Smooth muscle cell (in vitro differentiated cells): ENCODE measurements around the gene COPZ2. TPM values are rescaled to one million over a fixed set of nuclear protein-coding genes. Genes with fewer than 3 reads are reported as not detected.

ENCODE experiments used
- DNase-seq: peaks from one replicate; lab custom pipeline; 2025; ENCODE audit not compliant: unreplicated experiment; lab: John Stamatoyannopoulos, UW
- H2AFZ ChIP-seq: fragments of 200-600 bp; sonication (generic); 2 replicates; pipeline ENCODE4 v1.6.0; 2016; ENCODE audit warnings: antibody characterized with exemption, low read depth, mild to moderate bottlenecking
- H3F3A ChIP-seq: fragments of 200-600 bp; sonication (generic); 2 replicates; pipeline ENCODE4 v1.6.0; 2017; ENCODE audit warnings: antibody characterized with exemption, low read depth
- H3K27ac ChIP-seq: fragments of 200-600 bp; sonication (generic); 2 replicates; pipeline ENCODE4 v1.5.1; 2016; ENCODE audit warnings: low read depth, mild to moderate bottlenecking
- H3K27me3 ChIP-seq: fragments of 200-600 bp; sonication (generic); 2 replicates; pipeline ENCODE4 v1.6.1; 2016; ENCODE audit warnings: low read depth, mild to moderate bottlenecking
- H3K36me3 ChIP-seq: fragments of 200-600 bp; sonication (generic); 2 replicates; pipeline ENCODE4 v1.5.1; 2016; ENCODE audit warnings: low read depth
- H3K4me1 ChIP-seq: fragments of 200-600 bp; sonication (generic); 2 replicates; pipeline ENCODE4 v1.5.1; 2016; ENCODE audit warnings: low read depth
- H3K4me2 ChIP-seq: fragments of 200-600 bp; sonication (generic); 2 replicates; pipeline ENCODE4 v1.6.0; 2016; ENCODE audit warnings: mild to moderate bottlenecking
- H3K4me3 ChIP-seq: fragments of 200-600 bp; sonication (generic); 2 replicates; pipeline ENCODE4 v1.5.1; 2016; ENCODE audit warnings: mild to moderate bottlenecking
- H3K79me2 ChIP-seq: fragments of 200-600 bp; sonication (generic); 2 replicates; pipeline ENCODE4 v1.6.0; 2016; ENCODE audit warnings: low read depth, mild to moderate bottlenecking
- H3K9ac ChIP-seq: fragments of 200-600 bp; sonication (generic); 2 replicates; pipeline ENCODE4 v1.6.0; 2016; ENCODE audit warnings: low read depth
- H3K9me3 ChIP-seq: fragments of 200-600 bp; sonication (generic); replicated peaks from 2 replicates; pipeline ENCODE4 v1.5.1; 2016; ENCODE audit warnings: low read depth
- H4K20me1 ChIP-seq: fragments of 200-600 bp; sonication (generic); 2 replicates; pipeline ENCODE4 v1.6.0; 2016; ENCODE audit warnings: low read depth
- CTCF ChIP-seq: fragments of 200-600 bp; sonication (generic); IDR thresholded peaks from 2 replicates; pipeline ENCODE4 v1.5.1; 2017; ENCODE audit warnings: borderline replicate concordance, mild to moderate bottlenecking, antibody characterized with exemption; ENCODE audit not compliant: insufficient read depth, poor library complexity, severe bottlenecking
- WGBS: methylation state at CpG from one replicate; pipeline ENCODE4 v1.1.7; 2016; ENCODE audit warnings: low lambda C conversion rate; 5-methylcytosine and 5-hydroxymethylcytosine counted together
- polyA plus RNA-seq: library from polyadenylated mRNA; unstranded; fragments of >200 nt; fragmentation: Nextera tagmentation; extraction: Ambion mirVana; gene quantifications from 2 replicates; pipeline ENCODE4 v1.2.1, GENCODE V29; 2016
- total RNA-seq: library from RNA; depleted of rRNA; stranded (reverse); fragments of >200 nt; gene quantifications from 2 replicates; pipeline ENCODE4 v1.2.3, GENCODE V29; 2014

Gene COPZ2
- total and polyA plus RNA-seq, 2 experiments from 2014 or later = 70.6 to 257 TPM

- Histone ChIP-seq H3K9ac (peak overlapping the region; percentile 55), H3K27me3 (no peaks in the 10 kb centered on the region), H3K4me2 (peak overlapping the region; percentile 94), H3K4me3 (peak overlapping the region; percentile 59), H3K79me2 (no peaks in the 10 kb centered on the region), H3K36me3 (no peaks in the 10 kb centered on the region), H2AFZ (peak overlapping the region; percentile 81), H3F3A (peaks cover 4% of the 10 kb centered on the region), H3K9me3 (no peaks in the 10 kb centered on the region), H3K27ac (peak overlapping the region; percentile 78), H3K4me1 (peaks cover 29% of the 10 kb centered on the region), H4K20me1 (no peaks in the 10 kb centered on the region)
- no peak for TF ChIP-seq CTCF
- no peak for DNase-seq
- WGBS = 3% methylated on average over 49 of the region's 54 CpGs
Measured at GRCh38 chr17:48024149-48025039, 13.2 kb downstream of the COPZ2 start.

DNA sequence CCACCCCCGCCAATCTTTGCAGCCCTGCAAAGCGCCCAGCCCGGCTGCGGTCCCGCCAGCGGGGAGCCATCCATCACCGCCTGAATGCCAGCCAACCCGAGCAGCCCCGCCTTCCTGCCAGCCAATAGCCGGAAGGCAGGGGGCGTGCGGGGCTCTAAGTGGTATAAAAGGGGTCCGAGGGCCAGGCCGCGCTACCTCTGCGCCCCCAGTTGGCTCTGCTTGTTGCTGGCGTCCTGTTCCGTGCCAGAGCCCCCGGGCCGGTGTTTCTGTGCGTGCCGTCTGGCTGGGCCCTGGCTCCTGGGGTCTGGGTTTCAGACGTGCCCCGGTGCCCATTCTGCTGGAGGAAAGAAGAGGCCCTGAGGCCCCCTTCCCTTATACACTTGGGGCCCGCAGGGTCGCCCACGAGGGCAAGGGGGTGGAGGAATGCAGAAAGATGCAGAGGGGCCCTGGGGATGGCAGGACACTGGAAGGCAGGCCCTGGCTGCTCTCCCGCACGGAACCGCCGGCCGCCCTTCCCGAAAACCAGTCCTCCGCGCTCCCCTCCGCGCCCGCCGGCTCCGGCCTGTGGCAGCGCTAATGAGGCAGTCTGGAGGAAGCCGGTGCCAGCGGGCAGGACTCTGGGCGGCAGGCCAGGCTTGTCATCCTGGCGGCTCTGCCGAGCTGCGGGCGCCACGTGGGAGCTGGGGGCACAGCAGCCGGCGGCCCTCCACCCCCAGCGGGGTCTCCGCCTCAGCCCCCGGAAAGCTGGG lies 14.0 kb downstream of the COPZ2 start:
- Histone ChIP-seq H3K4me2 (peak overlapping the region; percentile 94), H3K27ac (peak overlapping the region; percentile 78), H3F3A (peaks cover 4% of the 10 kb centered on the region), H3K4me1 (peaks cover 29% of the 10 kb centered on the region), H3K27me3 (no peaks in the 10 kb centered on the region), H4K20me1 (no peaks in the 10 kb centered on the region), H3K9ac (peak overlapping the region; percentile 55), H3K4me3 (peak overlapping the region; percentile 59), H2AFZ (peak overlapping the region; percentile 81), H3K79me2 (no peaks in the 10 kb centered on the region), H3K9me3 (no peaks in the 10 kb centered on the region), H3K36me3 (no peaks in the 10 kb centered on the region)
- 1% methylated on average over 52 of the region's 54 CpGs for WGBS
- TF ChIP-seq CTCF = peak; percentile 4
- peak; percentile 57 for DNase-seq

DNA sequence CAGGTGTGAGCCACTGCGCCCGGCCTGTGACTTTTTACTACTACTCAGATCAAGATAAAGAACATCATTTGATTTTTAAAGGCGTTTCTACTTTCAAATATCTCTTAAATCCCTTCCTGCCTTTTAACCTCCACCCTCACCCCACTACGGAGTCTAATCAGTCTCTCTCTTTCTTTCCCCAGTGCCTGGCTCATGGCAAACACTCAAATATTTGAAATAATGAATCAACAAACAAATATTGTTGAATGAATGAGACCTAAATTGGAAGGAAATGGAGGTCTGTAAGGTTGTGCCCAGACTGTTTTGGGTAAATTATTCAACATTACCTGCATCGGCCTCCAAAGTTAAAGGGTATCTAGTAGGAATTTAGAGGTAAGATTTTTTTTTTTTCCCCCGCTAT lies 14.7 kb downstream of the COPZ2 start:
- Histone ChIP-seq H2AFZ (no peak overlapping the region), H3K4me1 (peaks cover 29% of the 10 kb centered on the region), H3K36me3 (no peaks in the 10 kb centered on the region), H3K4me2 (peak overlapping the region; percentile 94), H3K27ac (no peak overlapping the region), H3F3A (peaks cover 4% of the 10 kb centered on the region), H3K27me3 (no peaks in the 10 kb centered on the region), H4K20me1 (no peaks in the 10 kb centered on the region), H3K79me2 (no peaks in the 10 kb centered on the region), H3K9ac (no peak overlapping the region), H3K4me3 (no peak overlapping the region), H3K9me3 (no peaks in the 10 kb centered on the region)
- WGBS = 57% methylated on average over 6 of the region's 6 CpGs
- no peak for DNase-seq
- TF ChIP-seq CTCF = no peak
